DOHH2 (cell line): ENCODE data around the gene PRCP.

Experiments
- H3F3A ChIP-seq: fragments of 200-600 bp; sonication (generic), shearing (Covaris generic); 2 replicates; pipeline ENCODE4 v1.6.0; 2016; ENCODE audit warnings: antibody characterized with exemption, mild to moderate bottlenecking; ENCODE audit not compliant: control insufficient read depth, insufficient read depth
- H3K27ac ChIP-seq: fragments of 200-600 bp; sonication (generic); 2 replicates; pipeline ENCODE4 v1.5.1; 2014; ENCODE audit warnings: low read depth, mild to moderate bottlenecking, low read length, moderate library complexity
- H3K27me3 ChIP-seq: fragments of 200-600 bp; sonication (generic); 2 replicates; pipeline ENCODE4 v1.6.1; 2014; ENCODE audit warnings: mild to moderate bottlenecking, low read length, mixed read lengths; ENCODE audit not compliant: control insufficient read depth
- H3K36me3 ChIP-seq: fragments of 200-600 bp; sonication (generic); 2 replicates; pipeline ENCODE4 v1.6.1; 2014; ENCODE audit warnings: mild to moderate bottlenecking, low read length, moderate library complexity, mixed read lengths; ENCODE audit not compliant: control insufficient read depth
- H3K4me1 ChIP-seq: fragments of 200-600 bp; sonication (generic); 2 replicates; pipeline ENCODE4 v1.6.1; 2014; ENCODE audit warnings: mild to moderate bottlenecking, low read length, mixed read lengths; ENCODE audit not compliant: control insufficient read depth
- H3K4me2 ChIP-seq: fragments of 200-600 bp; sonication (generic); 2 replicates; pipeline ENCODE4 v1.6.0; 2014; ENCODE audit warnings: mild to moderate bottlenecking, low read length, moderate library complexity
- H3K4me3 ChIP-seq: fragments of 200-600 bp; sonication (generic); 2 replicates; pipeline ENCODE4 v1.5.1; 2014; ENCODE audit warnings: mild to moderate bottlenecking, low read length, mixed read lengths
- H3K79me2 ChIP-seq: fragments of 200-600 bp; sonication (generic); 2 replicates; pipeline ENCODE4 v1.6.1; 2014; ENCODE audit warnings: mild to moderate bottlenecking, low read length, mixed read lengths; ENCODE audit not compliant: control insufficient read depth
- H3K9me2 ChIP-seq: fragments of 200-600 bp; sonication (generic); replicated peaks from 2 replicates; pipeline ENCODE4 v1.6.1; 2014; ENCODE audit warnings: mild to moderate bottlenecking, low read length, mixed read lengths; ENCODE audit not compliant: control insufficient read depth
- H3K9me3 ChIP-seq: fragments of 200-600 bp; sonication (generic); 2 replicates; pipeline ENCODE4 v1.6.1; 2014; ENCODE audit warnings: antibody characterized with exemption, low read length, mixed read lengths; ENCODE audit not compliant: control insufficient read depth, insufficient read depth
- H4K20me1 ChIP-seq: fragments of 200-600 bp; sonication (generic); 2 replicates; pipeline ENCODE4 v1.6.0; 2014; ENCODE audit warnings: low read depth, mild to moderate bottlenecking, antibody characterized with exemption, low read length, moderate library complexity; ENCODE audit not compliant: control insufficient read depth, insufficient read depth
- CTCF ChIP-seq: fragments of 200-600 bp; sonication (generic); IDR thresholded peaks from one replicate; pipeline ENCODE4 v1.5.1; 2014; ENCODE audit warnings: antibody characterized with exemption, mild to moderate bottlenecking, low read depth, low read length; ENCODE audit not compliant: poor library complexity, severe bottlenecking
- EZH2phosphoT487 ChIP-seq: fragments of 200-600 bp; sonication (generic); IDR thresholded peaks from 2 replicates; pipeline ENCODE4 v1.6.1; 2017; ENCODE audit warnings: borderline replicate concordance, mild to moderate bottlenecking, antibody characterized with exemption, low read length, moderate library complexity, mixed read lengths

PRCP gene

GRCh38 chr11:82810326-82810725 is 89.9 kb downstream of the PRCP start:
- Histone ChIP-seq H3K79me2 (no peaks in the 10 kb centered on the region), H3K36me3 (no peaks in the 10 kb centered on the region), H3K9me2 (no peaks in the 10 kb centered on the region), H3K27me3 (peaks cover 11% of the 10 kb centered on the region; the same call in 1 of the 2 replicates), H3K4me3 (no peak overlapping the region), H3F3A (no peaks in the 10 kb centered on the region), H3K4me2 (no peak overlapping the region), H3K9me3 (no peaks in the 10 kb centered on the region), H4K20me1 (no peaks in the 10 kb centered on the region), H3K27ac (no peak overlapping the region), H3K4me1 (no peaks in the 10 kb centered on the region)
- TF ChIP-seq EZH2phosphoT487: no peak
- no peak for TF ChIP-seq CTCF

DNA sequence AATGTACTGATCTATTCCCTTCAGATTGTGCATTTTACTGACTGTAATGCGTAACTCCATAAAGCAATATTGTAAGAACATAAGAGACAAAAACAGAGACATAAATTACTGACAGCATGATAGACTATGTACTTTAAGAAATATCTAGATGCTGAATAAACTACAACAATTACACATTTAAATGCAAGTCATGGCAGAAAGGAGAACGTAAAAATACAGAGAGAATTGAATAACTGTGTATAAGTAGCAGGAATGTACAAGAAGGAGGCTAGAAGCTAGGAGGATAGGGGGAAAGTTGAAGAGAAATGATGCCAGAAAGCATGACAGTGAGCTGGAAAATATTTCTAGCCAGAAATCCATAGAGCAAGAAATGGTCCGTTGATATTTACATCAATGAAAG is 92.6 kb downstream of the PRCP start:
- H3K4me2 ChIP-seq: no peak overlapping the region
- H3K79me2 ChIP-seq: no peaks in the 10 kb centered on the region
- peaks cover 9% of the 10 kb centered on the region; the same call in 1 of the 2 replicates for H3K27me3 ChIP-seq
- H3K9me3 ChIP-seq: no peaks in the 10 kb centered on the region
- H4K20me1 ChIP-seq: no peaks in the 10 kb centered on the region
- H3K9me2 ChIP-seq: no peaks in the 10 kb centered on the region
- no peaks in the 10 kb centered on the region for H3K4me1 ChIP-seq
- no peak overlapping the region for H3K27ac ChIP-seq
- TF ChIP-seq EZH2phosphoT487: no peak
- no peaks in the 10 kb centered on the region for H3K36me3 ChIP-seq
- no peak overlapping the region for H3K4me3 ChIP-seq
- H3F3A ChIP-seq: no peaks in the 10 kb centered on the region

DNA sequence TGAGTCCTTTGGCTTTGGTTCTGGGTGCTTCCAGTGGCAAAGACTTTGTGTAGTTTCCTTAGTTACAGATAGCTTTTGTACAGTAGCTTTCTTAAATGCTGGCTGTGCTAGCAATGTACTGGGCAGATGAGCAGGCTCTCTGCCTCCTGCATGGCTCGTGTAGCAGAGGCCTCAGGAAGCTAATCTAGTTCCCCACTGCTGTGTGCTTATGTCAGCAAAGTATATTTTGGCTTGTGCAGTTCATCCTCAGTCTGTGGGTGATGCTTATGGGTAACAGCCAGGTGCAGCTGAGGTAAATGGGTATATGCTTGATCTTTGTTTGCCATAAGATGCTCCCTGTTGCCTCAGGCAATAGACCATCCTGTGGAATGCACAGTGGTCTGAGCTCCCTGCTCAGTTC is 97.5 kb downstream of the PRCP start:
- Histone ChIP-seq H3F3A (no peaks in the 10 kb centered on the region), H4K20me1 (no peaks in the 10 kb centered on the region), H3K4me1 (no peaks in the 10 kb centered on the region), H3K27me3 (0 out of 2 replicates have a peak, but pooled peaks cover under 1% of the 10 kb centered on the region), H3K9me3 (no peaks in the 10 kb centered on the region), H3K9me2 (no peaks in the 10 kb centered on the region), H3K79me2 (no peaks in the 10 kb centered on the region), H3K36me3 (no peaks in the 10 kb centered on the region), H3K4me2 (no peak overlapping the region), H3K4me3 (no peak overlapping the region), H3K27ac (no peak overlapping the region)
- no peak for TF ChIP-seq CTCF
- no peak for TF ChIP-seq EZH2phosphoT487

GRCh38 chr11:82796998-82797961 is 103.0 kb downstream of the PRCP start:
- H3K36me3 ChIP-seq: no peaks in the 10 kb centered on the region
- no peaks in the 10 kb centered on the region for H3K9me3 ChIP-seq
- H3K4me1 ChIP-seq: no peaks in the 10 kb centered on the region
- H3K27me3 ChIP-seq: peaks cover 15% of the 10 kb centered on the region
- no peaks in the 10 kb centered on the region for H3F3A ChIP-seq
- TF ChIP-seq EZH2phosphoT487: no peak
- no peak for TF ChIP-seq CTCF
- no peak overlapping the region for H3K4me2 ChIP-seq
- no peaks in the 10 kb centered on the region for H4K20me1 ChIP-seq
- no peaks in the 10 kb centered on the region for H3K79me2 ChIP-seq
- no peak overlapping the region for H3K27ac ChIP-seq
- no peak overlapping the region for H3K4me3 ChIP-seq
- H3K9me2 ChIP-seq: no peaks in the 10 kb centered on the region
